Body of pancreas (tissue), 4 donors: ENCODE data around the gene ECEL1.
A peak's percentile ranks its signal among the peaks of the same experiment; 100 is the strongest.
"Not testable (repeated sequence)": the region's sequence is repeated elsewhere in the genome, so short reads cannot be mapped to it uniquely, and the experiment has no call there.

Experiments
- POLR2A ChIP-seq, 3 donors: fragments of 450-650 bp; IDR thresholded peaks; one replicate each; pipeline ENCODE4 v1.6.1; 2016; ENCODE audit warnings: antibody characterized with exemption in 3 of 3, mild to moderate bottlenecking in 2 of 3
- TF ChIP-seq, protein P1 (sequence below), 7 experiments: fragments of 450-650 bp in 4 of 7; fragments of 200-600 bp in 3 of 7; sonication (generic) in 3 of 7; IDR thresholded peaks; one replicate each; pipeline ENCODE4 v1.5.1; 2016 to 2019; ENCODE audit warnings: antibody characterized with exemption in 7 of 7

DNA sequence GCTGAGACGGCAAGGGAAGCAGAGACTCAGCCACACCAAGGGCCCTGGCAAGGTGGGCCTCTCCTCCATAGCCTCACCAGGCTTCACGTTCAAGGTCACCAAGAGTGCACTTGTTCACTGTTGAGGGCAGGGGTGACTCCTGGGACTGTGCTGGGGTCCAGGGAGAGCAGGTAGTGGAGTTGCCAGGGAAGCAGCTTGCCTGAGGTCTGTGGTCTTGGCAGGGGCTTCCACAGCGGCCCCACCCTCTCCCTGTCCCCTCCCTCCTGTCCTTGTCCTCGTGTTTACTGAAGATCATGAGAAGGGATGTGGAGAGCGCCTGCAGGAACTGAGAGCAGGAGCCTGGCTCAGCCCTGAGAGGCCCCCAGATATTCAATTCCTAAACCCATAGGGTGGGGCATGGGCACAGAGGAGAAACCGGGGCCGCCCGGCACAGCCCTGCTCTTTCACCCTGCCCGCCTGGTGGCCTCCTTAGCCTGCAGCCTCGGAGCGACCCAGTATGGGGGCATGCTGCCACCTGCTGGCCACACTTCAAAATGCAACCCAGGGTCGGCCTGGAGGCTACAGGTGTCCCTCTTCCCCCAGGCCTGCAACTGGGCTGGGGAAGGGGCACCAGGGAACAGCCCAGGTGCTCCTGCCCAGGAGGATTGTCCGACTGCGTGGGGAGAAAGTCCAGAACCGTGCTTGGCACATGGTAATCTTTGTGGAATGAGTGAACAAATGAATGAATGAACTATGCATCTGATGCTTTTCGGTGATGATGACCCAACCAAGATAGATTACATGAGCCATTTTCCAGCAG is 47.2 kb downstream of the ECEL1 start:
- not testable (repeated sequence) for TF ChIP-seq POLR2A (IDR thresholded peaks at IDR 0.05)
- TF ChIP-seq, protein P1, sequence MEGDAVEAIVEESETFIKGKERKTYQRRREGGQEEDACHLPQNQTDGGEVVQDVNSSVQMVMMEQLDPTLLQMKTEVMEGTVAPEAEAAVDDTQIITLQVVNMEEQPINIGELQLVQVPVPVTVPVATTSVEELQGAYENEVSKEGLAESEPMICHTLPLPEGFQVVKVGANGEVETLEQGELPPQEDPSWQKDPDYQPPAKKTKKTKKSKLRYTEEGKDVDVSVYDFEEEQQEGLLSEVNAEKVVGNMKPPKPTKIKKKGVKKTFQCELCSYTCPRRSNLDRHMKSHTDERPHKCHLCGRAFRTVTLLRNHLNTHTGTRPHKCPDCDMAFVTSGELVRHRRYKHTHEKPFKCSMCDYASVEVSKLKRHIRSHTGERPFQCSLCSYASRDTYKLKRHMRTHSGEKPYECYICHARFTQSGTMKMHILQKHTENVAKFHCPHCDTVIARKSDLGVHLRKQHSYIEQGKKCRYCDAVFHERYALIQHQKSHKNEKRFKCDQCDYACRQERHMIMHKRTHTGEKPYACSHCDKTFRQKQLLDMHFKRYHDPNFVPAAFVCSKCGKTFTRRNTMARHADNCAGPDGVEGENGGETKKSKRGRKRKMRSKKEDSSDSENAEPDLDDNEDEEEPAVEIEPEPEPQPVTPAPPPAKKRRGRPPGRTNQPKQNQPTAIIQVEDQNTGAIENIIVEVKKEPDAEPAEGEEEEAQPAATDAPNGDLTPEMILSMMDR (IDR thresholded peaks at IDR 0.05) = peak; percentile 84 to 93 (median 92)
